Tibial nerve (tissue), 4 donors: ENCODE data around the gene TMEM250. TPM values are rescaled to one million over a fixed set of nuclear protein-coding genes. Genes with fewer than 3 reads are reported as not detected.

Experiments
- DNase-seq, 2 donors: peaks; one replicate each; pipeline ENCODE4 v3.0.0-alpha.2; 2019; ENCODE audit warnings: low spot score in 2 of 2
- H3K27ac ChIP-seq, 4 donors: fragments of 200-600 bp; sonication (generic) in 3 of 4; one replicate each; pipeline ENCODE4 v1.5.1; 2017 to 2019; ENCODE audit warnings: mild to moderate bottlenecking in 1 of 4
- H3K27me3 ChIP-seq, 2 donors: fragments of 200-600 bp; sonication (generic) in 1 of 2; one replicate each; pipeline versions ENCODE4 v1.5.1 to v1.6.0; 2017 to 2019
- H3K36me3 ChIP-seq, 3 donors: fragments of 200-600 bp; sonication (generic); one replicate each; pipeline ENCODE4 v1.5.1; 2018 to 2019
- H3K4me1 ChIP-seq, 4 donors: fragments of 200-600 bp; sonication (generic) in 3 of 4; one replicate each; pipeline ENCODE4 v1.5.1; 2017 to 2019
- H3K4me3 ChIP-seq, 4 donors: fragments of 200-600 bp; sonication (generic) in 3 of 4; one replicate each; pipeline ENCODE4 v1.5.1; 2017 to 2019; ENCODE audit warnings: mild to moderate bottlenecking in 1 of 4, moderate library complexity in 1 of 4
- H3K9me3 ChIP-seq, 4 donors: fragments of 200-600 bp; sonication (generic) in 3 of 4; one replicate each; pipeline ENCODE4 v1.5.1; 2017 to 2019
- EP300 ChIP-seq, 2 donors: sonication (generic); formaldehyde crosslinking; IDR thresholded peaks; one replicate each; pipeline ENCODE4 v1.6.1; 2017; ENCODE audit warnings: antibody characterized with exemption in 2 of 2, mild to moderate bottlenecking in 1 of 2
- POLR2A ChIP-seq, 2 donors: fragments of 450-650 bp; IDR thresholded peaks; one replicate each; pipeline ENCODE4 v1.6.1; 2017; ENCODE audit warnings: antibody characterized with exemption in 2 of 2, mild to moderate bottlenecking in 2 of 2, moderate library complexity in 2 of 2
- WGBS, 2 donors: methylation state at CpG; one replicate each; pipeline ENCODE4 v1.1.5; 2018; 5-methylcytosine and 5-hydroxymethylcytosine counted together
- total RNA-seq, 4 donors: library from RNA; depleted of rRNA; stranded (reverse); fragments of >200 nt; gene quantifications; one replicate each; pipeline ENCODE4 v1.1.0, GENCODE V29; 2016
- TF ChIP-seq, protein P1 (sequence below), 5 experiments: fragments of 200-600 bp in 3 of 5; fragments of 450-650 bp in 2 of 5; sonication (generic) in 3 of 5; IDR thresholded peaks; one replicate each; pipeline ENCODE4 v1.5.1; 2016 to 2019; ENCODE audit warnings: antibody characterized with exemption in 5 of 5, mild to moderate bottlenecking in 3 of 5, moderate library complexity in 2 of 5

TMEM250 gene
- total RNA-seq, 4 donors from 2014 or later = 24.3 to 47.7 (median 26.6) TPM

DNA sequence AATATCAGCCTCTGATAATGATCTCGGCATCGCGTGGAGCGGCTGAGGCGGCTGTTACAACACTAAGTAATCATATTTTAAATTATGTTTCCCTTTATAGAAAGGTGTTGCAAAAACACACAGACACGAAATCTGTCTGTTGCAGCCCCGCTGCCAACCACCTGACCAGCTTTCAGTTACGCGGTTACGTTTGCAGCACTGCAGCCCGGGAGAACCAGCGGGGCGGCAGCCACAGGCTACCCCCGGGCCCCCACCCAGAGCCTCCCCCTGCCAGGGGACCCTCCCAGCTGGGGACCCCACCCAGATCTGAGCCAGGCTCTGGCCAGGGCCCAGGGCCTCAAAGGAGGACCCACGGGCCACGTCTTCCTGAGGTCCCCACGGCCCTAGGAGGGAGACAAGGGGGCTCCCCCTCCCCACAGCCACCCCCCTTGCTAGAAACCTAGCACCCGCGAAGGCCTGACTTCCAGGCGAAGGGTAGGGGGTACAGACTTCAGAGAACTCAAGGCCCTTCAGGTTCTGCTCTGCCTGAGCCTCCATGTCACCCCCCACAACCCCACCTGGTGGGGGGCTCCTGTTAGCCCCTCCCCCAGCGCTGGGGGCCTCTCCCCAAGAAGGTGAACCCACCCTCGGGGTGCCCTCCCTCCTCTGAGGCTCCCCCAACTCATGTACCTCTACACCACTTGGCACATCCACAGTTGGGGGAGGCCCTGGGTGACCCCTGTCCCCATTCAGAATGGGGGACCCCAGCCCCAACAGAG, 29.6 kb downstream of the TMEM250 start:
- Histone ChIP-seq H3K9me3 (no peaks in the 10 kb centered on the region), H3K36me3 (peaks cover 0 to 8% (median 0%) of the 10 kb centered on the region in 3 donors), H3K27me3 (no peaks in the 10 kb centered on the region), H3K4me3 (no peak overlapping the region), H3K27ac (peak overlapping the region in 2 of 4 donors; percentile 54 to 91), H3K4me1 (peaks cover 0 to 97% (median 52%) of the 10 kb centered on the region in 4 donors)
- 67 to 81% methylated on average over 11 to 17 of the region's 22 CpGs for WGBS, 2 donors
- DNase-seq = no peak
- TF ChIP-seq, protein P1, sequence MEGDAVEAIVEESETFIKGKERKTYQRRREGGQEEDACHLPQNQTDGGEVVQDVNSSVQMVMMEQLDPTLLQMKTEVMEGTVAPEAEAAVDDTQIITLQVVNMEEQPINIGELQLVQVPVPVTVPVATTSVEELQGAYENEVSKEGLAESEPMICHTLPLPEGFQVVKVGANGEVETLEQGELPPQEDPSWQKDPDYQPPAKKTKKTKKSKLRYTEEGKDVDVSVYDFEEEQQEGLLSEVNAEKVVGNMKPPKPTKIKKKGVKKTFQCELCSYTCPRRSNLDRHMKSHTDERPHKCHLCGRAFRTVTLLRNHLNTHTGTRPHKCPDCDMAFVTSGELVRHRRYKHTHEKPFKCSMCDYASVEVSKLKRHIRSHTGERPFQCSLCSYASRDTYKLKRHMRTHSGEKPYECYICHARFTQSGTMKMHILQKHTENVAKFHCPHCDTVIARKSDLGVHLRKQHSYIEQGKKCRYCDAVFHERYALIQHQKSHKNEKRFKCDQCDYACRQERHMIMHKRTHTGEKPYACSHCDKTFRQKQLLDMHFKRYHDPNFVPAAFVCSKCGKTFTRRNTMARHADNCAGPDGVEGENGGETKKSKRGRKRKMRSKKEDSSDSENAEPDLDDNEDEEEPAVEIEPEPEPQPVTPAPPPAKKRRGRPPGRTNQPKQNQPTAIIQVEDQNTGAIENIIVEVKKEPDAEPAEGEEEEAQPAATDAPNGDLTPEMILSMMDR (IDR thresholded peaks at IDR 0.05) = no peak
- no peak for TF ChIP-seq POLR2A (IDR thresholded peaks at IDR 0.05)
- no peak for TF ChIP-seq EP300 (IDR thresholded peaks at IDR 0.05)

DNA sequence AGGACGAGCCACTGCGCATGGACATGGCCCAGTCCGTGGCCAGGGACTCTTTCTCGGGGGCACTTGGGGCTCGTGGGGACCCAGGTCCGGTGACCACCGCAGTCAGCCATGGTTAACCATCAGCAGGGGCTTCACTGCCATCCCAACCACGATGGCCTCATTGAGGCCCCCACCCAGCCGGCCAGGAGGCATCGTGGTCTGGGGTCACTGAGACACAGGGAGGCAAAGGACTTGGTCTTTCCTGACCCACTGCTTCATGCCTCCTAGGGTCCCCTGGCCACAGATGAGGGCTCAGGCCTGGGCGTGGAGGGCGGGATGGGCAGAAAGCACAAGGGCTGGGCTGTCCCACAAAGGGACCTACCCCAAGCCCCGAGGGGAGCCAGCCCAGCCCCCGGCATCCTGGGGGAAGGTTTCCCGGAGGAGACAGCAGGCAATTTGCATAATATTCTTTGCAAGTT, 30.2 kb downstream of the TMEM250 start:
- 75 to 79% methylated on average over 14 to 15 of the region's 15 CpGs for WGBS, 2 donors
- DNase-seq = no peak
- TF ChIP-seq EP300 (IDR thresholded peaks at IDR 0.05) = no peak
- TF ChIP-seq, protein P1 (IDR thresholded peaks at IDR 0.05) = no peak
- TF ChIP-seq POLR2A (IDR thresholded peaks at IDR 0.05) = no peak
- peak overlapping the region in 2 of 4 donors; percentile 22 to 91 for H3K27ac ChIP-seq
- H3K36me3 ChIP-seq = peaks cover 0 to 14% (median 0%) of the 10 kb centered on the region in 3 donors
- H3K4me1 ChIP-seq = peaks cover 0 to 97% (median 52%) of the 10 kb centered on the region in 4 donors
- H3K4me3 ChIP-seq = no peak overlapping the region
- H3K27me3 ChIP-seq = no peaks in the 10 kb centered on the region
- H3K9me3 ChIP-seq = no peaks in the 10 kb centered on the region

DNA sequence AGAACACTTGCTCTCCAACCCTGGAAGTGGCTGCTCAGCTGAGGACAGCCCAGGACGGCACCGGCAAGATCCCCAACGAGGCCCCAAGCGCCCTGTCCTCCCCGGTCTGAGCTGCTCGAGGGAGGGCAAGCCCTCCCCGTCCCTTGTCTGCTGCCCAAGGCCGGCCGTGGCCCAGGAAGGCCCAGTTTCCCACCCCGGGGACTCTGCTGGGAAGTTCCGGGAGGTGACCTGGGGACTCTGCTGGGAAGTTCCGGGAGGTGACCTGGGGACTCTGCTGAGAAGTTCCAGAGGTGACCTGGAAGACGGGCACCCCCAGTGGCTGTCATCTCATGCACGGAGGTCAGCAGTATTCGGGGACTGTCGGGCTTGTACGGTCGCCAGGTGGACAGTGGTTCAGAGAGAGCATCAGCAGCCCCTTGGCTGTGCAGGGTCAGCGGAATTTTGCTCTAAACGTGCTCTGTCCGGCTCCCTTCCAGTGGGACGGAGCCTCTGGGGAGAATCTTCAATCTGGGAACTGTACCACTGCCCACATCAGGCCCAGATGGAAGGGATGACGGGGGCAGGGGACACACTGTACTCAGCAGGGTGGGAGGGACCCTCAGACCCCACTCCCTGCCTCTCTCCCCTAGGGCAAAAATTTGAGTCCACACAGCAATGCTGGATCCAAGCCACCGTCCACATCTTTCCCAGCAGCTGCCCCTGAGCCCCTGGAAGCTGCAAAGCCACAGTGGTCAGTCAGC, 30.8 kb downstream of the TMEM250 start:
- 65 to 66% methylated on average over 20 to 24 of the region's 24 CpGs for WGBS, 2 donors
- Histone ChIP-seq H3K27me3 (no peaks in the 10 kb centered on the region), H3K27ac (peak overlapping the region in 2 of 4 donors; percentile 50 to 91), H3K9me3 (no peaks in the 10 kb centered on the region), H3K4me1 (peaks cover 0 to 97% (median 50%) of the 10 kb centered on the region in 4 donors), H3K36me3 (peaks cover 0 to 20% (median 0%) of the 10 kb centered on the region in 3 donors), H3K4me3 (no peak overlapping the region)
- DNase-seq = no peak
- TF ChIP-seq POLR2A (IDR thresholded peaks at IDR 0.05) (no peak), EP300 (IDR thresholded peaks at IDR 0.05) (no peak)
- TF ChIP-seq, protein P1 (IDR thresholded peaks at IDR 0.05) = no peak

DNA sequence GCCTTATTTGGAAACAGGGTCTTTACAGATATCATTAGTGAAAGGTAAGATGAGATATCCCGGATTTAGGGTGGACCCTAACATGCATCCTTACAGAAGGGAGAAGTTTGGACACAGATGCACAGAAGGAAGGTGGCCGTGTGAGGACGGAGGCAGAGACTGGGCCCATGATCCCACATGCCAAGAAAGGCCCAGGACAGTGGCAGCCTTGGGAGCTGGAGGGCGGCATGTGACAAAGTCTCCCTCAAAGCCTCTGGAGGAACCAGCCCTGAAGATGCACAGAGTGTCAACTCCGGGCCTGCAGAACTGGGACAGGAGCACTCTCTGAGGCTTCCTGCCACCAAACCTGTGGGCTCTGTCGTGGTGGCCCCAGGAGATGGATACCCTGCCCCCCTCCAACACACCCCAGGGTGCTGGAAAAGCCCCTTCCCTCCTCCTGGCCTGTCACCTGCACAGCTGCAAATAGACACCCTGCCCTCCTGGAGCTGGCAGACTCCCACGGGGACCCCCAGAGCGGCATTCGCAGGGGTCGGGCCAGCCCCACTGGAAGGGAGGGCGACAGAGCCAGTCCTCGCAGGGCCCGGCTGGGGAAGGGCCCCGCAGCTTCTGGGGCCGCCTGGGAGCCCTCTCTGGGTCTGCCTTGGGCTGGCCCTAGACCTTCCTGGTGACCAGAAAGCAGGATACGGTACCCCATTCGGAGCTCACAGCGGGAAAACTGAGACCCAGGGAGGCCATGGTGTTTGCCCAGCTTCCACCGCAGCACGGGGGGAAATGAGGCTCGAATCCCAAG, 31.5 kb downstream of the TMEM250 start:
- Histone ChIP-seq H3K4me1 (peaks cover 0 to 97% (median 43%) of the 10 kb centered on the region in 4 donors), H3K27me3 (no peaks in the 10 kb centered on the region), H3K9me3 (no peaks in the 10 kb centered on the region), H3K36me3 (peaks cover 0 to 18% (median 0%) of the 10 kb centered on the region in 3 donors), H3K4me3 (no peak overlapping the region), H3K27ac (peak overlapping the region in 3 of 4 donors; percentile 67 to 91 (median 80))
- TF ChIP-seq POLR2A (IDR thresholded peaks at IDR 0.05) (no peak), EP300 (IDR thresholded peaks at IDR 0.05) (no peak)
- TF ChIP-seq, protein P1 (IDR thresholded peaks at IDR 0.05) = no peak
- no peak for DNase-seq
- 69 to 75% methylated on average over 17 to 20 of the region's 21 CpGs for WGBS, 2 donors
